DND-41 (cell line): ENCODE measurements around the gene BCL2L1.
"Not testable (repeated sequence)": the region's sequence is repeated elsewhere in the genome, so short reads cannot be mapped to it uniquely, and the experiment has no call there.

Source experiments
- EZH2 ChIP-seq: IDR thresholded peaks from 3 replicates; pipeline ENCODE4 v1.6.1; 2012; ENCODE audit warnings: borderline replicate concordance, low read depth, mild to moderate bottlenecking, moderate library complexity, low read length, inconsistent platforms; ENCODE audit not compliant: severe bottlenecking
- TF ChIP-seq, protein P1 (sequence below): IDR thresholded peaks from 2 replicates; pipeline ENCODE4 v1.5.1; 2012; ENCODE audit warnings: borderline replicate concordance, low read length, moderate library complexity, mild to moderate bottlenecking; ENCODE audit not compliant: poor library complexity, severe bottlenecking; ENCODE audit errors: extremely low read depth

DNA sequence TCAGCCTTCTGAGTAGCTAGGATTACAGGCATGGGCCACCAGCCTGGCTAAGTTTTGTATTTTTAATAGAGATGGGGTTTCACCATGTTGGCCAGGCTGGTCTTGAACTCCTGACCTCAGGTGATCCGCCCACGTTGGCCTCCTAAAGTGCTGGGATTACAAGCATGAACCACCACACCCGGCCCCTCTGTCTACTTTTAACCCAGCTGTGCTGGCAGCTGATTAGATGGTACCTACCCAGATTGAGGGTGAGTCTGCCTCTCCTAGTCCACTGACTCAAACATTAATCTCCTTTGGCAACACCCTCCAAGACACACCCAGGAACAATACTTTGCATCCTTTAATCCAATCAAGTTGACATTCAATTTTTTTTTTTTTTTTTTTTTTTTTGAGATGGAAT is 74.6 kb downstream of the BCL2L1 start:
- TF ChIP-seq, protein P1, sequence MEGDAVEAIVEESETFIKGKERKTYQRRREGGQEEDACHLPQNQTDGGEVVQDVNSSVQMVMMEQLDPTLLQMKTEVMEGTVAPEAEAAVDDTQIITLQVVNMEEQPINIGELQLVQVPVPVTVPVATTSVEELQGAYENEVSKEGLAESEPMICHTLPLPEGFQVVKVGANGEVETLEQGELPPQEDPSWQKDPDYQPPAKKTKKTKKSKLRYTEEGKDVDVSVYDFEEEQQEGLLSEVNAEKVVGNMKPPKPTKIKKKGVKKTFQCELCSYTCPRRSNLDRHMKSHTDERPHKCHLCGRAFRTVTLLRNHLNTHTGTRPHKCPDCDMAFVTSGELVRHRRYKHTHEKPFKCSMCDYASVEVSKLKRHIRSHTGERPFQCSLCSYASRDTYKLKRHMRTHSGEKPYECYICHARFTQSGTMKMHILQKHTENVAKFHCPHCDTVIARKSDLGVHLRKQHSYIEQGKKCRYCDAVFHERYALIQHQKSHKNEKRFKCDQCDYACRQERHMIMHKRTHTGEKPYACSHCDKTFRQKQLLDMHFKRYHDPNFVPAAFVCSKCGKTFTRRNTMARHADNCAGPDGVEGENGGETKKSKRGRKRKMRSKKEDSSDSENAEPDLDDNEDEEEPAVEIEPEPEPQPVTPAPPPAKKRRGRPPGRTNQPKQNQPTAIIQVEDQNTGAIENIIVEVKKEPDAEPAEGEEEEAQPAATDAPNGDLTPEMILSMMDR: not testable (repeated sequence)
- not testable (repeated sequence) for TF ChIP-seq EZH2
